GM11168 (cell line): ENCODE measurements around the gene RALGAPA2.
"Not testable (repeated sequence)": the region's sequence is repeated elsewhere in the genome, so short reads cannot be mapped to it uniquely, and the experiment has no call there.

Experiments used
- in situ Hi-C: fragments of 300-500 bp; cut with MboI; formaldehyde crosslinking; loops from one replicate; pipeline ENCODE4 v1.12.0; 2022; ENCODE audit warnings: low sequenced_read_pairs; ENCODE audit not compliant: unreplicated experiment

The RALGAPA2 gene

DNA sequence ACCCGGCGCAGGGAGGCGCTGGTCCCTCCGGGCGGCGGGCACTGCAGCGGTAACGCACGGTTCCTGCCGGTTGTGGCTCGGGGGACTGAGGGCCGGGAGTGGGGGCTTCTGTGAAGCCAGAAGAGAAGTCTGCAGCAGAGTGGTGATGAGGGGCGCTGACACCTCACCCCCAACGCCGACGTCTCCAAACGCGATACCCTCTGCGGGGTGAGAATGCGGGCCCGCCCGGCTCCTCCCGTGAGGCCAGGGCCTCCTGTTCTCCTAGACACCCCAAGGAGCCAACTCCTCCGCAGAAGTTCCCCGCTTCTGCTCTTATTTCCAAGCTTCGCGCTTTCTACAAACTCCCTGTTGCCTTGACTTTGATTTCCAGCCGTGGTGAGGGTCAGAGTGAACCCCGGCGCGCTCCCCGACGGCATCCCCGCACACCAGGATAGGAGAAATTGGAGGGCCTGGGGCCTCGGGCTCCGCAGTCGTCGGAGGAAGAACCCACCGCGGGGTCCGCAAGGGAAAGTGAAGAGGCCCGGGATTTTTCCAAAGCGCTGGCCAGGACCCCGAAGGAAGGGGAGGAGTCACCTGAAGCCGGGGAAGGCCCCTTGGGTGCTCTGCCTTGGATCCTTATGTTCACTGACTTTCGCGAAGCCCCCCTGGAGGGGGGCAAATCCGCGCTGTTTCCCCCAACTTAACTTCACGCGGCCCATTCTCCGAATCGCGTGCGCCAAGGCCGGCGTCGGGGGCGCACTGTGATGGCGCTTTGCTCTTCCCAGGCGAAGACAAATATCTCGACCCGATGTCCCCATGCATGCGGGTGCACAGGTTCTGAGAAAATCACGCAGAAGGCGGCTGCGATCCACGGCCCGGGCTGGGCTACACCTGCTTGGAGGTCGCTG lies 347.6 kb downstream of the RALGAPA2 start:
- in situ Hi-C loops, result loop anchor here (5.0 kb wide), 1 partner anchor 202 kb away; no protein-coding TSS in a partner anchor

DNA sequence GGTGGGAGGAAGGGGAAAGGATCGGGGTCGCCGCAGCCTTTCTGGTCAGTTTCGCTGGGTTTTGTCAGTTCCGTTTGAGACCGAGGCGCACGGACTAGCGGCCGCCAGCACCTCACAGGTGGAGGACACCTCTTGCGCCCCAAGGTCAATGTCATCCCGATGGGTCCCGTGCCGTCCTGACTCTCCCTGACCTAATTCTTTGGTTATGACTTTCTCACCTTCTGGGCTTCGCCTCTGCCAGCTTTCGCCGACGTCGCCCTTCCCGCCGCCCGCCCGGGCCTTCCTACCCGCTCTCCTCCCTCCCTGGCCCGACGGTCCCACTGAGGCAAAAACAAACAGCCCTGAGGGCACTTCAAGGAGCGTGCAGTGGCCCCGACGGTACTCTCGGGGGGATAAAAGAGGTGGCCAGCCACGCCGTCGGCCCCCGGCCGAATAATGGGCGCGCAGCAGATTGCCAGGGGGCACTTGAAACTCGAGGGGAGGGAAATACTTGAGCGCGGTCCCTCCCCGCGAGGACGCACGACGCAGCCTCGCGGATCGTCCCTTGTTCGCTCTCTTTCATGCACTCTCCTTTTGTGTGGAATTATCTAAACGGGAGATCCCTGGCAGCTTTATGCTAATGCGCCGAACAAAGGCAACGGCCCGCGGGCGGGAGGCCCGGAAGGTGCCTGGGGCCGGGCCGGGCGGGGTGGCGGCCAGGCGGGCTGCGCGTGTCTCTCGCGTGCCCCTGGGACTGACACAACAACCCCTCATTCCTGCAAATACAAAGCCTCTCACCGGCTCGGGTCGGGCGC lies 348.4 kb downstream of the RALGAPA2 start:
- in situ Hi-C loops, result loop anchor here (5.0 kb wide), 1 partner anchor 203 kb away; no protein-coding TSS in a partner anchor

GRCh38 chr20:20363434-20363798 lies 349.0 kb downstream of the RALGAPA2 start:
- in situ Hi-C loops, result loop anchor here (5.0 kb wide), 1 partner anchor 204 kb away; no protein-coding TSS in a partner anchor

GRCh38 chr20:20362774-20363433 lies 349.5 kb downstream of the RALGAPA2 start:
- in situ Hi-C loops, result loop anchor here (5.0 kb wide), 1 partner anchor 204 kb away; no protein-coding TSS in a partner anchor

DNA sequence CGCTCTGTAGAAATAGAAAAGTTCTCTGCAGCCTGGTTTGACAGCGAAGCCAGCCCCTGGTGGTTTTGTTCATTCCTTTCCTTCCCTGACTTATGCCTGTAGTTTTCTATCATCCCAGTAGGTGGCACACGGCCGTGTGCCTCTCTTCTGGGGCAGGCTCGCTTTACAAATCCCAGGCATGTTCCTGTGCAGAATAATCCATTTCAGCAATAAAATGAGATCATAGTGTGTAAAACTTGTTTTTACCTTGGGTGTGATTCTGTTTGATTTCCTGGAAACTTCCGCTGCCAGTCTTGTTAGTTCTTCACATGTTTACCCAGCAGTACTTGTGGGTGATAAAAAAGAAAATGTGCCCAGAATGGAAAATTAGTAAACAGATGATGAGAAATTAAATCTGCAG lies 352.0 kb downstream of the RALGAPA2 start:
- in situ Hi-C loops, result loop anchor here (5.0 kb wide), 1 partner anchor 207 kb away; no protein-coding TSS in a partner anchor

GRCh38 chr20:20359628-20360027 lies 352.8 kb downstream of the RALGAPA2 start:
- in situ Hi-C loops, result loop anchor here (5.0 kb wide), 1 partner anchor 208 kb away; no protein-coding TSS in a partner anchor

- in situ Hi-C loops, result no loop called here
Observed at GRCh38 chr20:20358801-20359200, 353.6 kb downstream of the RALGAPA2 start.

- in situ Hi-C loops, result not testable (repeated sequence)
Observed at GRCh38 chr20:20355503-20355902, 356.9 kb downstream of the RALGAPA2 start.

- in situ Hi-C loops, result no loop called here
Observed at GRCh38 chr20:20353576-20353975, 358.9 kb downstream of the RALGAPA2 start.

GRCh38 chr20:20344476-20344875 lies 368.0 kb downstream of the RALGAPA2 start:
- in situ Hi-C loops, result no loop called here

DNA sequence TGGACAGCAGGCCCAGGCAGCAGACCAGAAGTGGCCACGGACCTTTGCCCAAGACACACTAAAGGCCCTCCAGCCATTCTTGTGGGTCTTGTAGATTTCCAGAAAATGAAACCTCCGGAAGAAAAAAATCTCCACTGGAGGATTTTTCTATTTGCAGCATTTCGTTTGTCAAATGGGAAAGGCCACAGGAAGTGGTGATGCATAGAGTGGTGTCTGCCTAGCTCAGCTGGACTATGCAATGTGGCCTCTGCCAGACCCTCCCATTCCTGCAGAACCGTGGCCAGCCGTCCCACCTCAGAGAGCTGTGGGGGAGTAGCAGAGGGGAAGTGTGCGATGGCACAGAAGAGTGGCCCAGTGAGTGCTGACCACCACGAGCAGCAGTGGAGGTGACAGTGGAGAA lies 368.5 kb downstream of the RALGAPA2 start:
- in situ Hi-C loops, result no loop called here
